Endothelial cell of umbilical vein (primary cell): Measurements from ENCODE around the gene MT1H. TPM values are rescaled to one million over a fixed set of nuclear protein-coding genes. Genes with fewer than 3 reads are reported as not detected.

ENCODE experiments used
- BruUV-seq: library from RNA; stranded (reverse); fragments of 400-500 nt; replicated peaks from 2 replicates; lab custom pipeline; 2021; lab: Mats Ljungman, UMichigan
- CTCF ChIA-PET: fragments of 300-600, 350-600 bp; sonication (Branson Sonifier 250); formaldehyde crosslinking; loops from one replicate; lab custom pipeline; 2021; ENCODE audit warnings: antibody characterized with exemption, inconsistent platforms; lab: Charles Lee
- POLR2A ChIA-PET: fragments of 300-600, 350-600 bp; sonication (Branson Sonifier 250); formaldehyde crosslinking; loops from one replicate; lab custom pipeline; 2021; ENCODE audit warnings: antibody characterized with exemption, inconsistent platforms; lab: Charles Lee
- DNase-seq: peaks from one replicate; pipeline ENCODE4 v3.0.0-alpha.2; 2011; ENCODE audit warnings: low read depth, low spot score
- FAIRE-seq: peaks from 2 replicates; lab custom pipeline; 2011; peaks lifted over from hg19 to GRCh38; lab: Jason Lieb, UNC
- H2AFZ ChIP-seq: 2 replicates; pipeline ENCODE4 v1.6.0; 2012; ENCODE audit warnings: low read depth, low read length, control low read depth, inconsistent platforms
- H3K27ac ChIP-seq: 2 replicates; pipeline ENCODE4 v1.5.1; 2011; ENCODE audit warnings: low read depth, mild to moderate bottlenecking, control low read depth, low read length, moderate library complexity; ENCODE audit not compliant: insufficient read depth
- H3K27me3 ChIP-seq, 2 experiments: 2 replicates each; pipeline versions ENCODE4 v1.6.0 to v1.6.1; 2011; ENCODE audit warnings: low read length in 2 of 2, mixed read lengths in 1 of 2; ENCODE audit not compliant: control insufficient read depth in 2 of 2, insufficient read depth in 2 of 2
- H3K36me3 ChIP-seq, 2 experiments: 2 replicates in 1 of 2; 3 replicates in 1 of 2; pipeline ENCODE4 v1.5.1; 2011; ENCODE audit warnings: low read length in 2 of 2, mild to moderate bottlenecking in 1 of 2, moderate library complexity in 1 of 2; ENCODE audit not compliant: control insufficient read depth in 2 of 2, insufficient read depth in 2 of 2; ENCODE audit errors: extremely low read depth in 1 of 2
- H3K4me1 ChIP-seq: 3 replicates; pipeline ENCODE4 v1.5.1; 2011; ENCODE audit warnings: mild to moderate bottlenecking, low read length; ENCODE audit not compliant: control insufficient read depth, insufficient read depth; ENCODE audit errors: extremely low read depth
- H3K4me2 ChIP-seq: 2 replicates; pipeline ENCODE4 v1.6.1; 2011; ENCODE audit warnings: low read length, control low read depth, mixed read lengths; ENCODE audit not compliant: insufficient read depth
- H3K4me3 ChIP-seq, 3 experiments: fragments of 200-600 bp in 1 of 3; sonication (generic), shearing (Covaris generic) in 1 of 3; replicated peaks in 1 of 3; 2 replicates each; pipeline ENCODE4 v1.5.1; 2011 to 2016; ENCODE audit warnings: control low read depth in 3 of 3, low read length in 3 of 3, mild to moderate bottlenecking in 2 of 3, inconsistent platforms in 1 of 3, low read depth in 1 of 3, moderate library complexity in 1 of 3; ENCODE audit not compliant: insufficient read depth in 1 of 3
- H3K79me2 ChIP-seq: 2 replicates; pipeline ENCODE4 v1.6.0; 2012; ENCODE audit warnings: low read length, inconsistent platforms; ENCODE audit not compliant: control insufficient read depth, insufficient read depth
- H3K9ac ChIP-seq: replicated peaks from 2 replicates; pipeline ENCODE3; 2011; ENCODE audit warnings: low read length, control low read depth; ENCODE audit not compliant: insufficient read depth; ENCODE audit errors: extremely low read depth
- H3K9me1 ChIP-seq: replicated peaks from 3 replicates; pipeline ENCODE4 v1.6.0; 2011; ENCODE audit warnings: mild to moderate bottlenecking, low read length; ENCODE audit not compliant: control insufficient read depth, insufficient read depth; ENCODE audit errors: extremely low read depth
- H3K9me3 ChIP-seq: replicated peaks from 2 replicates; pipeline ENCODE4 v1.5.1; 2012; ENCODE audit warnings: low read length, inconsistent platforms; ENCODE audit not compliant: control insufficient read depth, insufficient read depth
- H4K20me1 ChIP-seq: replicated peaks from 2 replicates; pipeline ENCODE3; 2011; ENCODE audit warnings: mild to moderate bottlenecking, low read length; ENCODE audit not compliant: control insufficient read depth, insufficient read depth; ENCODE audit errors: extremely low read depth
- CTCF ChIP-seq, 2 donors: IDR thresholded peaks; 1 replicate in 1 of 2; 2 replicates in 1 of 2; pipeline ENCODE4 v1.5.1; 2011; ENCODE audit warnings: low read length in 2 of 2, mild to moderate bottlenecking in 2 of 2, moderate library complexity in 2 of 2, control low read depth in 1 of 2, inconsistent platforms in 1 of 2, low read depth in 1 of 2; ENCODE audit not compliant: insufficient read depth in 1 of 2; ENCODE audit errors: extremely low read depth in 1 of 2
- EZH2 ChIP-seq: IDR thresholded peaks from 2 replicates; pipeline ENCODE4 v1.6.1; 2012; ENCODE audit warnings: borderline replicate concordance, low read depth, mild to moderate bottlenecking, moderate library complexity, low read length, inconsistent platforms; ENCODE audit not compliant: severe bottlenecking
- GATA2 ChIP-seq: IDR thresholded peaks from 2 replicates; pipeline ENCODE4 v1.7.0; 2011; ENCODE audit warnings: low read depth, mild to moderate bottlenecking, moderate library complexity, mixed read lengths, low read length; ENCODE audit not compliant: insufficient read length, insufficient read depth
- JUN ChIP-seq: IDR thresholded peaks from 2 replicates; pipeline ENCODE4 v1.6.1; 2011; ENCODE audit warnings: borderline replicate concordance, low read depth; ENCODE audit not compliant: insufficient read length, insufficient read depth
- MAX ChIP-seq: IDR thresholded peaks from 2 replicates; pipeline ENCODE4 v1.6.1; 2011; ENCODE audit not compliant: insufficient read depth, insufficient read length
- MYC ChIP-seq: IDR thresholded peaks from one replicate; pipeline ENCODE4 v1.6.1; 2011; ENCODE audit warnings: mild to moderate bottlenecking, low read depth, low read length
- POLR2AphosphoS5 ChIP-seq: IDR thresholded peaks from 2 replicates; pipeline ENCODE4 v1.6.1; 2012; ENCODE audit warnings: low read depth, mild to moderate bottlenecking, control low read depth, low read length, moderate library complexity; ENCODE audit not compliant: insufficient read depth
- dilution Hi-C: fragments of 300-500 bp; cut with MboI; formaldehyde crosslinking; loops from one replicate; pipeline ENCODE4 v1.15.0; 2019; ENCODE audit warnings: low sequenced_read_pairs; ENCODE audit not compliant: extremely low pct_ligation_motif_present
- intact Hi-C: fragments of 100-400 bp; cut with micrococcal nuclease; formaldehyde crosslinking; loops from one replicate; pipeline ENCODE4 v1.10.0; 2022
- polyA plus RNA-seq, 4 experiments: library from polyadenylated mRNA; depleted of rRNA in 3 of 4; stranded (reverse) in 3 of 4; unstranded in 1 of 4; fragments of >200 nt; gene quantifications; 2 replicates each; pipeline versions ENCODE4 v1.2.1 to v1.2.3, GENCODE V29; 2011 to 2012; ENCODE audit warnings: missing spikeins in 1 of 4
- total RNA-seq: library from RNA; stranded (reverse); gene quantifications from 2 replicates; pipeline ENCODE4 v1.2.3, GENCODE V29; 2021

MT1H gene
- total and polyA plus RNA-seq, 2 donors (not counting 3 experiments of a cell fraction or from before 2014, with no cell fraction given): not detected

GRCh38 chr16:56700195-56700594, 30.6 kb downstream of the MT1H start:
- H2AFZ ChIP-seq: no peak overlapping the region
- no peaks in the 10 kb centered on the region for H3K79me2 ChIP-seq
- no peak for TF ChIP-seq JUN
- TF ChIP-seq CTCF (IDR thresholded peaks at IDR 0.05; ENCODE audit: extremely low read depth in 1 of 2, insufficient read depth in 1 of 2, low read depth in 1 of 2, low read length in 2 of 2): no peak
- TF ChIP-seq EZH2: no peak
- no peak for TF ChIP-seq POLR2AphosphoS5
- TF ChIP-seq MYC: no peak
- TF ChIP-seq GATA2: no peak
- TF ChIP-seq MAX: no peak
- no peaks in the 10 kb centered on the region for H3K9me3 ChIP-seq
- no peaks in the 10 kb centered on the region for H3K36me3 ChIP-seq
- no peaks in the 10 kb centered on the region for H3K27me3 ChIP-seq
- no peaks in the 10 kb centered on the region for H4K20me1 ChIP-seq
- FAIRE-seq (no peak), DNase-seq (no peak)
- no peak overlapping the region for H3K4me2 ChIP-seq
- BruUV-seq: no TSS peak
- H3K4me3 ChIP-seq: no peak overlapping the region
- intact Hi-C loops: loop anchor here (10.0 kb wide), 2 partner anchors 225 to 385 kb away; no protein-coding TSS in a partner anchor
- dilution Hi-C loops: no loop called here
- H3K9ac ChIP-seq: no peak overlapping the region
- no peak overlapping the region for H3K27ac ChIP-seq
- H3K4me1 ChIP-seq: no peaks in the 10 kb centered on the region
- no peaks in the 10 kb centered on the region for H3K9me1 ChIP-seq
- CTCF ChIA-PET: interaction anchor here (0.5 to 4.3 kb wide), 14 partner anchors 10 to 1654 kb away, joined by 3 to 142 read pairs (median 12); no protein-coding TSS in a partner anchor
- POLR2A ChIA-PET: no interaction called here
